Panc1 (cell line): ENCODE measurements around the gene CLCN1.

ENCODE experiments used
- CTCF ChIP-seq: fragments of 450-650 bp; IDR thresholded peaks from 2 replicates; pipeline ENCODE4 v1.5.1; 2017; ENCODE audit warnings: mild to moderate bottlenecking
- POLR2AphosphoS5 ChIP-seq: IDR thresholded peaks from 2 replicates; pipeline ENCODE4 v1.6.1; 2012; ENCODE audit warnings: mild to moderate bottlenecking, low read depth, low read length, moderate library complexity
- TF ChIP-seq, protein P1 (sequence below), 2 experiments: IDR thresholded peaks; 2 replicates each; pipeline ENCODE4 v1.6.1; 2011 to 2012; ENCODE audit warnings: low read depth in 2 of 2, control low read depth in 1 of 2, low read length in 1 of 2, mild to moderate bottlenecking in 1 of 2, moderate library complexity in 1 of 2; ENCODE audit not compliant: insufficient read depth in 1 of 2

DNA sequence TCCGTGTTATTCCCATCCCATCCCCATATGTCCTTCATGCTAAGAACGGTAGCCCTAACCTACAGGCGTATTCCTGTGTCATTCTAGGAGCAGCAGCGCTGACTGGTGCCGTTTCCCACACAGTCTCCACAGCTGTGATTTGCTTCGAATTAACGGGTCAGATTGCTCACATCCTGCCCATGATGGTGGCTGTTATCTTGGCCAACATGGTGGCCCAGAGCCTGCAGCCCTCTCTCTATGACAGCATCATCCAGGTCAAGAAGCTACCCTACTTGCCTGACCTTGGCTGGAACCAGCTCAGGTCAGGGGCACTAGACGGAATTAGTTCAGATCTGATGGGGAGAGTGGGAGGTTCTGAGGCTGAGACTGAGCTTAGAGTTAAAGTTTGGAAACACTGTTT is 25.9 kb downstream of the CLCN1 start:
- TF ChIP-seq CTCF (no peak), POLR2AphosphoS5 (no peak)
- TF ChIP-seq, protein P1, sequence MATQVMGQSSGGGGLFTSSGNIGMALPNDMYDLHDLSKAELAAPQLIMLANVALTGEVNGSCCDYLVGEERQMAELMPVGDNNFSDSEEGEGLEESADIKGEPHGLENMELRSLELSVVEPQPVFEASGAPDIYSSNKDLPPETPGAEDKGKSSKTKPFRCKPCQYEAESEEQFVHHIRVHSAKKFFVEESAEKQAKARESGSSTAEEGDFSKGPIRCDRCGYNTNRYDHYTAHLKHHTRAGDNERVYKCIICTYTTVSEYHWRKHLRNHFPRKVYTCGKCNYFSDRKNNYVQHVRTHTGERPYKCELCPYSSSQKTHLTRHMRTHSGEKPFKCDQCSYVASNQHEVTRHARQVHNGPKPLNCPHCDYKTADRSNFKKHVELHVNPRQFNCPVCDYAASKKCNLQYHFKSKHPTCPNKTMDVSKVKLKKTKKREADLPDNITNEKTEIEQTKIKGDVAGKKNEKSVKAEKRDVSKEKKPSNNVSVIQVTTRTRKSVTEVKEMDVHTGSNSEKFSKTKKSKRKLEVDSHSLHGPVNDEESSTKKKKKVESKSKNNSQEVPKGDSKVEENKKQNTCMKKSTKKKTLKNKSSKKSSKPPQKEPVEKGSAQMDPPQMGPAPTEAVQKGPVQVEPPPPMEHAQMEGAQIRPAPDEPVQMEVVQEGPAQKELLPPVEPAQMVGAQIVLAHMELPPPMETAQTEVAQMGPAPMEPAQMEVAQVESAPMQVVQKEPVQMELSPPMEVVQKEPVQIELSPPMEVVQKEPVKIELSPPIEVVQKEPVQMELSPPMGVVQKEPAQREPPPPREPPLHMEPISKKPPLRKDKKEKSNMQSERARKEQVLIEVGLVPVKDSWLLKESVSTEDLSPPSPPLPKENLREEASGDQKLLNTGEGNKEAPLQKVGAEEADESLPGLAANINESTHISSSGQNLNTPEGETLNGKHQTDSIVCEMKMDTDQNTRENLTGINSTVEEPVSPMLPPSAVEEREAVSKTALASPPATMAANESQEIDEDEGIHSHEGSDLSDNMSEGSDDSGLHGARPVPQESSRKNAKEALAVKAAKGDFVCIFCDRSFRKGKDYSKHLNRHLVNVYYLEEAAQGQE (IDR thresholded peaks at IDR 0.05; ENCODE audit: insufficient read depth in 1 of 2, low read depth in 2 of 2, low read length in 1 of 2) = no peak
